ENCODE measurements around the gene CALN1.

- TF ChIP-seq, protein P1, sequence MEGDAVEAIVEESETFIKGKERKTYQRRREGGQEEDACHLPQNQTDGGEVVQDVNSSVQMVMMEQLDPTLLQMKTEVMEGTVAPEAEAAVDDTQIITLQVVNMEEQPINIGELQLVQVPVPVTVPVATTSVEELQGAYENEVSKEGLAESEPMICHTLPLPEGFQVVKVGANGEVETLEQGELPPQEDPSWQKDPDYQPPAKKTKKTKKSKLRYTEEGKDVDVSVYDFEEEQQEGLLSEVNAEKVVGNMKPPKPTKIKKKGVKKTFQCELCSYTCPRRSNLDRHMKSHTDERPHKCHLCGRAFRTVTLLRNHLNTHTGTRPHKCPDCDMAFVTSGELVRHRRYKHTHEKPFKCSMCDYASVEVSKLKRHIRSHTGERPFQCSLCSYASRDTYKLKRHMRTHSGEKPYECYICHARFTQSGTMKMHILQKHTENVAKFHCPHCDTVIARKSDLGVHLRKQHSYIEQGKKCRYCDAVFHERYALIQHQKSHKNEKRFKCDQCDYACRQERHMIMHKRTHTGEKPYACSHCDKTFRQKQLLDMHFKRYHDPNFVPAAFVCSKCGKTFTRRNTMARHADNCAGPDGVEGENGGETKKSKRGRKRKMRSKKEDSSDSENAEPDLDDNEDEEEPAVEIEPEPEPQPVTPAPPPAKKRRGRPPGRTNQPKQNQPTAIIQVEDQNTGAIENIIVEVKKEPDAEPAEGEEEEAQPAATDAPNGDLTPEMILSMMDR (IDR thresholded peaks at IDR 0.05; ENCODE audit: insufficient read depth, low read depth, low read length), result no peak
- no peak for TF ChIP-seq EZH2 (IDR thresholded peaks at IDR 0.05; ENCODE audit: insufficient read depth, low read length)
These were observed 616.7 kb downstream of the CALN1 start for GRCh38 chr7:71795410-71795809.

Data from astrocyte (in vitro differentiated cells and primary cell).